Esophagus squamous epithelium (tissue), 4 donors: ENCODE results near the gene PRKCD.
A peak's percentile ranks its signal among the peaks of the same experiment; 100 is the strongest.

Source experiments
- POLR2A ChIP-seq, 4 donors: fragments of 450-650 bp; IDR thresholded peaks; one replicate each; pipeline ENCODE4 v1.6.1; 2017; ENCODE audit warnings: antibody characterized with exemption in 4 of 4, mild to moderate bottlenecking in 4 of 4, moderate library complexity in 3 of 4
- TF ChIP-seq, protein P1 (sequence below), 6 experiments: fragments of 450-650 bp in 4 of 6; fragments of 200-600 bp in 2 of 6; sonication (generic) in 2 of 6; IDR thresholded peaks; one replicate each; pipeline ENCODE4 v1.5.1; 2016 to 2019; ENCODE audit warnings: antibody characterized with exemption in 6 of 6, mild to moderate bottlenecking in 4 of 6, moderate library complexity in 4 of 6

DNA sequence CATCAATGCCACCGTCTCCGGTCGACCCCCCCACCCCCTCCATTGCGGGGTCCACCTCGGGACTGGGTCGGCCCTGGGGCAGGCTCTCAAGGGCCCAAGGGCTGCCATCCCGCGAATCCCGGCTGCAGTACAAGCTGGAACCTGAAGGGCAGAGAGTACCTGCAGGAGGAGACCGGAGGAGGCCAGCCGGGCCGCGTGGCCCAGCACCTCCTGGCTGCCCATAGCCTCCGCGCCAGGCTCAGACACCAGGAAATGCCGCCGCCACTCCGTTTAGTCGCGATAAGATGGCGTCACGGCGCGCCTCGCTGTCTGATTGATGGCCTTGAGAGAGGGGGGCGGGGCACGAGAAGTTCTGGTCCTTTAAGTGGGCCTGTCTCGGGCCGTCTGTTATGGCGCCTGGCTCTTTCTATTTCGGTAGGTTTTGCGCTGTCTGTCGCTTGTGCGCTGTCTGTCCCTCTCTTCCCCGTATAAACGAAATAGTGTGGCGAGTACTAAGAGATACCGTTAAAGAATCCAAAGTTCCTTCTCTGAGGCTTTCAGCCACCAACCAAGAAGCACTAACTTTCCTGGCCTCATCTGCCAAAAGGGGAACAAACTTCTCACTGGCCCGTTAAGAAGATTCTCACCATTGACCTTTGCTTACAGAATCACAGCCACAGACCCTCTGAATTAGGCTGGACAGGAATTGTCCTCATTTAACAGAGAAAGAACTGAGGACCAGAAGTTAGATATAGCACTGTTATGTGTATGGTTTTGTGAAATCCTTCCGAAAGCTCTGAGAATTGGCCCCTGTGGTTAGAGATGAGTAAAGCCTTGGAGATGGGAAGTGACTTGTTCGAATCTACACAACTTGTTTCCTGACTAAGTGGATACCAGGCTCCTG lies 30.6 kb upstream of the PRKCD start, which contains the start of gene RFT1:
- peak in 3 of 4 donors; percentile 60 to 70 (median 65) for TF ChIP-seq POLR2A (IDR thresholded peaks at IDR 0.05)
- TF ChIP-seq, protein P1, sequence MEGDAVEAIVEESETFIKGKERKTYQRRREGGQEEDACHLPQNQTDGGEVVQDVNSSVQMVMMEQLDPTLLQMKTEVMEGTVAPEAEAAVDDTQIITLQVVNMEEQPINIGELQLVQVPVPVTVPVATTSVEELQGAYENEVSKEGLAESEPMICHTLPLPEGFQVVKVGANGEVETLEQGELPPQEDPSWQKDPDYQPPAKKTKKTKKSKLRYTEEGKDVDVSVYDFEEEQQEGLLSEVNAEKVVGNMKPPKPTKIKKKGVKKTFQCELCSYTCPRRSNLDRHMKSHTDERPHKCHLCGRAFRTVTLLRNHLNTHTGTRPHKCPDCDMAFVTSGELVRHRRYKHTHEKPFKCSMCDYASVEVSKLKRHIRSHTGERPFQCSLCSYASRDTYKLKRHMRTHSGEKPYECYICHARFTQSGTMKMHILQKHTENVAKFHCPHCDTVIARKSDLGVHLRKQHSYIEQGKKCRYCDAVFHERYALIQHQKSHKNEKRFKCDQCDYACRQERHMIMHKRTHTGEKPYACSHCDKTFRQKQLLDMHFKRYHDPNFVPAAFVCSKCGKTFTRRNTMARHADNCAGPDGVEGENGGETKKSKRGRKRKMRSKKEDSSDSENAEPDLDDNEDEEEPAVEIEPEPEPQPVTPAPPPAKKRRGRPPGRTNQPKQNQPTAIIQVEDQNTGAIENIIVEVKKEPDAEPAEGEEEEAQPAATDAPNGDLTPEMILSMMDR (IDR thresholded peaks at IDR 0.05), result peak in 4 of 6 experiments; percentile 9 to 50 (median 19)
